Kidney epithelial cell (primary cell): ENCODE data around the gene NUDT6. TPM values are rescaled to one million over a fixed set of nuclear protein-coding genes. Genes with fewer than 3 reads are reported as not detected.
A peak's percentile ranks its signal among the peaks of the same experiment; 100 is the strongest.
"Not testable (repeated sequence)": the region's sequence is repeated elsewhere in the genome, so short reads cannot be mapped to it uniquely, and the experiment has no call there.

Source experiments
- DNase-seq: peaks from one replicate; pipeline ENCODE4 v3.0.0-alpha.2; 2010; ENCODE audit warnings: low read depth
- H3K27me3 ChIP-seq: 2 replicates; pipeline ENCODE4 v1.6.0; 2011; ENCODE audit warnings: low read length; ENCODE audit not compliant: control insufficient read depth, insufficient read depth
- H3K36me3 ChIP-seq: 2 replicates; pipeline ENCODE4 v1.5.1; 2011; ENCODE audit warnings: low read length; ENCODE audit not compliant: control insufficient read depth, insufficient read depth
- H3K4me3 ChIP-seq: 2 replicates; pipeline ENCODE4 v1.5.1; 2011; ENCODE audit warnings: low read depth, mild to moderate bottlenecking, control low read depth, low read length
- CTCF ChIP-seq: IDR thresholded peaks from 2 replicates; pipeline ENCODE4 v1.5.1; 2011; ENCODE audit warnings: mild to moderate bottlenecking, moderate library complexity, low read length, control low read depth, inconsistent platforms; ENCODE audit not compliant: insufficient read depth, poor library complexity, severe bottlenecking
- total RNA-seq: library from RNA; depleted of rRNA; stranded (reverse); fragments of >200 nt; gene quantifications from 2 replicates; pipeline ENCODE4 v1.2.3, GENCODE V29; 2015

Gene NUDT6
- total RNA-seq, 1 donor from 2014 or later: 9.7 TPM

DNA sequence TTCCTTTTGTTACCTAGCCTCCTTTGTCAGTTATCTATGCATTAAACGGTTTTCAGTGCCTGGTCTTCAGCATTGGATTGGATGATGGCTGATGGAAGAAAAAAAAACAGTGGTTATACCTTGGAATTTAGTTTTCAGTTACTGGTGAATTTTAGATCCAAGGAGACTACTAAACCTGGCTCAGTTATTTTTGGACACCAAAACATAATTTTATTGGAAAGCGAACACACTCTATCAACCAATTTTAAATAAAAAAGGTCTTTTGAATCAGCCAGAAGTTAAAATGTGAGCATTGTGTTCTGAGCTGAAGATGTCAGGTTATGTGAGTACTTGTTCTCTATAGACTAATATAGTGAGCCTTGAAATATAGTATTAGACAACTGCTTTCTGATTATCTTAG, 63.7 kb downstream of the NUDT6 start:
- Histone ChIP-seq H3K27me3 (no peaks in the 10 kb centered on the region), H3K36me3 (no peaks in the 10 kb centered on the region), H3K4me3 (no peak overlapping the region)
- DNase-seq: no peak
- no peak for TF ChIP-seq CTCF

DNA sequence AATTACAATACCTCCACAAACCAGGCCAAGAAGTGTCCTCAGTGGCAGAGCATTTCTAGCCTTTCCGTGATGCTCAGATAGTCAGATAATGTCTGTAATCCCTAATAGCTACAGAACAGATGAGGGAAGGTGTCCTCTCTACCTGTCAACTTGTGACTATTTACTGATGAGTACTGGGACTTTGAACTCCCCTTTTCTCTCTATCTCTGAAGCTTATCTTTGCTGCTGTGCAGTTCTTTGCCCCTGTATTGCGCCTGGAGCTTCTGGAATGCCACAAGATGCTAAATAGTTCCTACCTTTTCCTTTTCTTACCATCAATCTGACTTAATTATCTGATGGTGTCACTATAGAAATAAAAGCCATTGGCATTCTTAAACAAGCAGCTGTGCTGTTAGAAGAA, 65.2 kb downstream of the NUDT6 start:
- H3K27me3 ChIP-seq: no peaks in the 10 kb centered on the region
- H3K36me3 ChIP-seq: no peaks in the 10 kb centered on the region
- DNase-seq: no peak
- H3K4me3 ChIP-seq: no peak overlapping the region
- TF ChIP-seq CTCF: no peak

DNA sequence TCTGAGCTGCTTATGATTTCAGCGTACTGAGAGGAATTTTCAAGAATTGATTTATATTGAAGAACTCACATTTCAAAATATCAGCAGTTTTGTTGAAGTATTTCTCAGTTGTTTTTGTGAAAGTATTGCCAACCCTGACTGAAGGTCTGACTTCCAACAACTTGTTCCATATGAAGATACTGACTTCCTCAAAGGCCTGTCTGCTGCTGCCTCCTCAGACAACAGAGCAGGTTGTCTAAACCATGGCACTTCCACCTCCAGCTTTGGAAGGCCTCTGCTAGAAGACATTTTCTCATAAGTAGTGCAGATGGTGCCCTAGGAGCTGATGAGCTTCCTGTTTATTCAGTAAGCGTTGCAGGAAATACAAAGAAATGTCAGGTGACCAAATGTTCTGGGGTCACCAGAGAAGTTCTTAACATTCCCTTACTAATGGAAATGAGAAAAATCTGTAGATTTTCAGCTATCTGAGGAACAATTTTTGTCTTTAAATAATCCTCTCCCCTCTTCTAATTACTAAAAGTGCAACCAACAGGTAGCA, 67.0 kb downstream of the NUDT6 start:
- H3K36me3 ChIP-seq: no peaks in the 10 kb centered on the region
- H3K4me3 ChIP-seq: no peak overlapping the region
- H3K27me3 ChIP-seq: no peaks in the 10 kb centered on the region
- no peak for TF ChIP-seq CTCF
- no peak for DNase-seq

DNA sequence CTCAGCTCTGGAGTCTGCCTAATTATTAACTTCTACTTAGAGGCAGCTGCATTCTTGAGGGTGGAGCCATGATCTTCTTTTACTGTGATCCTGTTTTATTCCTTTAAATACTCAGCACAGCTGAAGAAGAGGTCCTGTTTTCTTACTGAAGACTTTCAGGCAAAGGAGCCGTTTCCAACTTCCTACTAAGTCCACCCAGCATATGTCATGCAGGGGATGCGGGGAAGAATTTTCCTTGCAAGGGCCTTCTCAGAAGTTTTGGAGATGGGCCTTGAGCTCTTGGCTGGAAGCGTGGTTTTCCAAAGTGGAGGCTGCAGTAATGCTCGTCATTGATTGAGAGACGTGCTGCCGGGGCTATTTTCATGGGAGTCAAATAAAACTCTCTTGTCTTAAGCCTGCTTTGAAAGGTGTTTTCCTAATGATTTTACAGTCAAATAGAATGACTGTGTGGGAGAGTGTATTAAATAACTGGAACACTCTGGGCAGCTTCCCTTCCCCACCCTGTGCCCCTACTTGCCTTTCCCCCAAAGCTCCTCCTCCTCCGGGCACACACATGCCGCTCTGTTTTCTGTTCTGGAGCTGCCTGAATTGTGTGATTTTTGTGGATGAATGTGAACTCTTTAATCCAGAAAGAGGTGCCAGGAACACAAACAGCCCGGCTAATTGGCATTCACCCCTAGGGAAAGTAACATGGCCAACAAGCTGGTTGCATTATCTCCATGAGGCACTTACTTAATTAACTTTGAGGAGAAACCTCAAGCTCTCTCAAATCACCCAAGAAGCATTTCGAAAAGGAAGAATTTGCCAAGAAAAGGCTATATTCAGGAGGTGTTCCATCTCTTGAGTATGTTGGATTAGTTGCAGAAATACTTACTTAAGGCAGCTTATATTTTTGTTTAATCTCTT, 67.7 kb downstream of the NUDT6 start:
- no peak for DNase-seq
- TF ChIP-seq CTCF: no peak
- no peaks in the 10 kb centered on the region for H3K27me3 ChIP-seq
- peak overlapping the region; percentile 17 for H3K4me3 ChIP-seq
- H3K36me3 ChIP-seq: no peaks in the 10 kb centered on the region

DNA sequence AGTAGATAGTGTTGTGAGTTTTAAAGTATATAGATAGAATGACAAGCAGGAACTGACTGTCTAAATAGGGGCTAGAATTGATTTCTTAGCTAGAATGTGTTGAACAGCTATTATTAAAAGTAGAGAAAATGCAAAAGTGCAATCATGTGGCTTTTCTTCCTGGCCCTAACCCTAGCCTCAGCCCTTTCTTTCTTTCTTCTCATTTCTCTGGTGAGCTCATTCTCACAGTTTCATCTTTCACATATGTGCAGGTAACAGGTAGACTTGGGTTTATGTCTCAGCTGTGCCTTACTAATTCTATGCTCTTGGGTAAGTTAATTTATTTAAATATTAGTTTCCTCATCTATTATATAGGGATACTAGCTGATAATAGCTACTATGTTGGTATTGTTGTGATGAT, 70.8 kb downstream of the NUDT6 start:
- H3K36me3 ChIP-seq: peaks cover 2% of the 10 kb centered on the region
- no peaks in the 10 kb centered on the region for H3K27me3 ChIP-seq
- DNase-seq: no peak
- TF ChIP-seq CTCF: no peak
- H3K4me3 ChIP-seq: no peak overlapping the region

- H3K36me3 ChIP-seq, H3K27me3 ChIP-seq, DNase-seq, H3K4me3 ChIP-seq: not testable (repeated sequence)
Measured at GRCh38 chr4:122849789-122850188, 72.6 kb downstream of the NUDT6 start.
